GM12874 (cell line): ENCODE data around the gene MFAP2.

Source experiments
- TF ChIP-seq, protein P1 (sequence below): IDR thresholded peaks from 2 replicates; pipeline ENCODE4 v1.5.1; 2011; ENCODE audit warnings: low read depth, mild to moderate bottlenecking, control low read depth, low read length, moderate library complexity; ENCODE audit not compliant: insufficient read depth

MFAP2 gene

DNA sequence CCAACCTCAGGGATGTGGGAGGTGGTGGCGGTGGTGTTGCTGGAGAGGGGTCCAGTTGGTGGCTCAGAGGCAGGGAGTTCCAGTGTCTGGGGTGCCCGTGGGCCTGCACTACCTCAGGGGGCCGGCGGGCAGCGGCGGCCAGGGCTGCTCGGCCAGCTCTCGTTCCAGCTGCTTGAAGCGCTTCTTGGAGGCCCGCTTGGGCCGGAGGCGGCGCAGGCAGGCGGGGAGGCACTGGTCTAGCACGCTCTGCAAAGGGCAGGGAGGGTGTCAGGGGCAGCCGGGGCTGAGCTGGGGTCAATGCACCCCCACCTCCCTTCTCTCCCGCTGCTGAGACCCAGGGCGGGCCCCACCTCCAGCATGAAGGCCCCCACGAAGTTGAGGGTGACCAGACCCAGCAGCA is 5.7 kb upstream of the MFAP2 start:
- TF ChIP-seq, protein P1, sequence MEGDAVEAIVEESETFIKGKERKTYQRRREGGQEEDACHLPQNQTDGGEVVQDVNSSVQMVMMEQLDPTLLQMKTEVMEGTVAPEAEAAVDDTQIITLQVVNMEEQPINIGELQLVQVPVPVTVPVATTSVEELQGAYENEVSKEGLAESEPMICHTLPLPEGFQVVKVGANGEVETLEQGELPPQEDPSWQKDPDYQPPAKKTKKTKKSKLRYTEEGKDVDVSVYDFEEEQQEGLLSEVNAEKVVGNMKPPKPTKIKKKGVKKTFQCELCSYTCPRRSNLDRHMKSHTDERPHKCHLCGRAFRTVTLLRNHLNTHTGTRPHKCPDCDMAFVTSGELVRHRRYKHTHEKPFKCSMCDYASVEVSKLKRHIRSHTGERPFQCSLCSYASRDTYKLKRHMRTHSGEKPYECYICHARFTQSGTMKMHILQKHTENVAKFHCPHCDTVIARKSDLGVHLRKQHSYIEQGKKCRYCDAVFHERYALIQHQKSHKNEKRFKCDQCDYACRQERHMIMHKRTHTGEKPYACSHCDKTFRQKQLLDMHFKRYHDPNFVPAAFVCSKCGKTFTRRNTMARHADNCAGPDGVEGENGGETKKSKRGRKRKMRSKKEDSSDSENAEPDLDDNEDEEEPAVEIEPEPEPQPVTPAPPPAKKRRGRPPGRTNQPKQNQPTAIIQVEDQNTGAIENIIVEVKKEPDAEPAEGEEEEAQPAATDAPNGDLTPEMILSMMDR = no peak

DNA sequence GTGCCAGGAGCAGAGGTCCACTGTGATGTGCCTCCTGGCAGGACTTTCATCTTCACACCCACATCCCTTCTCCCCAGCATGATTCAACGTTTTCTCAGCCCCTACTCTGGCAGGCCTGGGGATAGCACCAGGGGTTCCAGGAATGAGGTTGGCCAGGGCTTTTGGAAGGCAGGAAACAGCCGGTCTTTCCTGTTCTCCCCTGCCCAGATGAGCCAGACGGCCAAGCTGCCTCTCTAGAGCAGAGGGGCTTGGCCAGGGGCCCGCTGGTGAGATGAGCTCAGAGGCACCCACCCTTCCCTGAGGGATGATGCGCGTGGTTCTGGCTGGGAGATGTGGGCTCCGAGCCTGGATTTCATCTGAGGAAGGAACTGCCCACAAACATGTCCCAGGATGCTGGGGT is 4.3 kb upstream of the MFAP2 start:
- TF ChIP-seq, protein P1 = no peak

DNA sequence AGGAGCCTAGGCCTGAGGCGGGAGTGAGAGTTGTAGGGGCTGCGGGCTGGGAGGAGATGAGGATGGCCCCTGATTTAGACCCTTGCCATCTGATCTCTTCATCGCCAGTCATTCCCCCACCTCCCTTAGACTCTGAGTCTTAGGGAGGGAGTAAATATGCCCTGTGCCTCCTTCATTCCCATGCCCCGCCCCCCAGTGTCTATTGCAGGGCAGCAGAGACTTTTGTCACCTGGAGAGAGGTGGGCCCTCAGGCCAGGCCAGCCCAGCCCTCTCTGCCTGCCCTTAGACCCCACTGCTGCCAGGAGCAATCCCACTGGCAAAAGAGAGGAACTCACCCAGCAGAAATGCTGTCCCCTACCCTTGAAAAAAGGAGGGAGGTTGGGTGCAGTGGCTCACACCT is 3.2 kb upstream of the MFAP2 start:
- TF ChIP-seq, protein P1 = no peak

DNA sequence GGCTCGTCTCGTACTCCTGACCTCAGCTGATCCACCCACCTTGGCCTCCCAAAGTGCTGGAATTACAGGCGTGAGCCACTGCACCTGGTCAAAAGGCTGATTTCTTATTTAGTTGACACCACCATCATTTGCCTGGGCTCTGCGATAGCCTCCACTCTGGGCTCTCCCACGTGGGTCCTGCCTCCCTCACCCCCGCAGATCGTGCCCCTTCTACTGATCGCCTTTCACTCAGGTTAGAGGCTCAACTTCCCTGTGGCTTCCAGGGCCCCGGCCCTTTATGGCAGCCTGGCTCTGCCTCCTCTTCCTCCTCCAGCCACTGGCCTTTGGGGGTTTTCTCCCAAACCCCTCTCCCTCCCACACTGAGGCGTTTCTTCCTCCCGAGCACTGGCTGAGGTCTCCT is 2.5 kb upstream of the MFAP2 start:
- TF ChIP-seq, protein P1 = no peak

DNA sequence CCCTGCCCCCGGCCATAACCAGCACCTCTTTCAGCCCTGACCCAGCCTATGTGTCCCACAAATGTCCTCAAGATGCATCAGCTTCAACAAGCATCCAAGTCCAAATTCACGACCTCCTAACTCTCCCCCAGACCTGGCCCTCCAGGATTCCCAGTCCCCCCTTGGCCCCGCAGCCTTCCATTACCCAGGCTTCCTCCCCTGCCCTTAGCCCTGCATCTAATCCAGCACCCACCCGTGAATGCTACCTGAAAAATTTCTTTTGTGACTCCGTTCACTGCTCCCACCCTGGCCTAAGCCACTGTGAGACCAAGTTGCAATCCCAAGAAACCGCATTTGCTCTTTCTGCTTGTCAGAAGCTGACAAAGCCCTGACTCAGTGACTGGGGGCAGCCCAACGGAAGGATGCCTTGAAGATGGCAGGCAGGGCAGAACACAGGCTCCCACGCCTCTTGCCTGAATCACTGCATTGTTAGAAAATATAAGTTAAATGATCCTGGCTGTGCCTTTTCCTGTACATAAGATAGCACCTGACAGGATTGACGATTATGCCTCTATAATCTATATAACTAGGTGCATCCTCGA is 939 bp upstream of the MFAP2 start:
- TF ChIP-seq, protein P1 = no peak

DNA sequence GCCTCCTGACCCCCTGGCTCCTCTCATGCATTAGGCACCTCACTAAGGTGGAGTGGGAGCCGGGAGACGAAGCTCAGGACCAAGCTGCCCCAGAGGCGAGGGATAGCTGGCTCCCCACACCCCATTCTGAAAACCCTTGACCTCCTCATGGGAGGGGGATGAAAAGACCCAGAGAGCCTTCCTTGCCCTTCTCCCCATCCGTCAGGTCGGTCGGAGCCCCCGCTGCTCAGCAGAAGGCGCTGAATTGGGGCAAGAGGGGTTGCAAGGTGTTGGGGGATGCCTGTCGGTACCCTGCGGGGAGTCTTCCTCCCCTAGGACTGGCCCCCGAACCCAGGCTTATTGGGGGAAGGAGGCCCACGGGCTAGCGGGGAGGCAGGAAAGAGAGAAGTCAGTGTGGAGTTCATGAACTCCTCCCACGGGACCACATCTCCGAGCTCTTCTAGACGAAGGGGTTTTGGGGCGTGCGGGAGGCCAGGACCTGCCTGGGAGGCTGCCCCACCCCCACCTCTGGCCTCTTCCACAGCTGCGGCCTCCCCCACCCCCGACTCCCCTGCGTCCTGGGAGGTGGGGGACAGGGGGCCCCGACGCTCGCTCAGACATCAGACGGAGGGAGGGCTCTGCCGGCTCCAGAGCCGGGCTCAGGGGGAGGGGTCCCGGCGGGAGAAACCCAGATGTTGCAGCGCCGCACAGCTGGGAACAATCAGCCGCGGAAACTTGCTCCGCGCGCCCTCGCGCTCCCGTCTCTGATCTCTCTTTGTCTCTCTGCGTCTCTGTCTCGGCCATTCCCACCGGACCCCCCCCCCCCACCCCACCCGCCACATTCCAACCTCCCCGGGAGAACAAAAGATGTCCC is 719 bp downstream of the MFAP2 start:
- TF ChIP-seq, protein P1 = no peak

DNA sequence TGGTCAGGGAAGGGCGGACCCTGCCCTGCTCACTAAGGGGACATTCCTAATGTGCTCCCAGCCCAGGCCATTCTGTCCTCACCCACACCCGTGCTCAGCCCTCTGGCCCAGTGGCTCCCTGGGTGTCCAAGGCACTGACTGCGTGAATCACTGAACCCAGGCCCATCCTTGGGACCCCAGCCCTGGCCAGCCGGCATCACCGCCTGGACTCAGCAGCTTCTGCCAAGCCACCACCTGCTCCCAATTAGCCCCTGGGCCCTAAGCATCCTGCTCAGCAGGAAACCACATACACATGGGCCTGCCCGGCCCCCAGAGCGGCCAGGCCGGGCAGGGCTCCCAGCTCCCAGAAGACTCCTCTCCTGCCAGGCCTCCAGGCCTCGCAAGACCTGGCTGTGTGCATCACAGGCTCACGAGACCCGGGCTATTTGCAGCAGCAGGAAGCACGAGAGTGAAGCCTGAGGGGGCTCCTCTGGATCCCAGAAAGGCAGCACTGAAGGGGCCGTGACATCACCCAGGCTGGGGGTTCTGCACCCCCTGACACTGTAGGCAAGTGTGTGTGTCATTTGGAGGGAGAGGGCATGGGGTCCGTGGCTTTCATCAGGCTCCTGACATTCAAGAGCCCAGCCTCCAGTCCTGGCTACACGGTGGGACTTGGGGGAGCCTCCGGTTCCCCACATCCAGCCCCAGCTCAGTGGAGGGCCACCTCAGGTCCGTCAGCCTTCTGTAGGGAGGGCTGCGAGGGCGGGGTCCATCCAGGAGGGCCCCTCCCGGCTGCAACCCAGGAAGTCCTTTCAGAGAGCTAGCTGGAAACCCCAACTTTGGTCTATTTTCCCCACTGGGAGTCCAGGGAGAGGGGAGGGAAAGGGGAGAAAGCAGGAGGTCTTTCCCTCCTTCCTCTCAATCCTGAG is 1.6 kb downstream of the MFAP2 start:
- TF ChIP-seq, protein P1 = no peak
